Lower leg skin (tissue), 4 donors: ENCODE results near the gene CCT3. TPM values are rescaled to one million over a fixed set of nuclear protein-coding genes. Genes with fewer than 3 reads are reported as not detected.

Experiments used
- DNase-seq, 2 donors: peaks; one replicate each; pipeline ENCODE4 v3.0.0-alpha.2; 2019; ENCODE audit warnings: low spot score in 2 of 2
- H3K4me3 ChIP-seq: fragments of 200-600 bp; sonication (generic); 2 replicates; pipeline ENCODE4 v1.5.1; 2017; ENCODE audit warnings: mild to moderate bottlenecking, low read depth; ENCODE audit not compliant: poor library complexity, severe bottlenecking
- POLR2A ChIP-seq, 2 donors: fragments of 450-650 bp; IDR thresholded peaks; one replicate each; pipeline ENCODE4 v1.6.1; 2016 to 2017; ENCODE audit warnings: antibody characterized with exemption in 2 of 2, mild to moderate bottlenecking in 1 of 2, moderate library complexity in 1 of 2
- WGBS, 2 donors: methylation state at CpG; one replicate each; pipeline ENCODE4 v1.1.5; 2018; 5-methylcytosine and 5-hydroxymethylcytosine counted together
- intact Hi-C: fragments of 100-400 bp; cut with DNase I; formaldehyde crosslinking; loops from one replicate; pipeline ENCODE4 v1.15.0; 2023; ENCODE audit warnings: low total_unique reads
- total RNA-seq, 4 donors: library from RNA; depleted of rRNA; stranded (reverse); fragments of >200 nt; gene quantifications; one replicate each; pipeline ENCODE4 v1.1.0, GENCODE V29; 2016
- TF ChIP-seq, protein P1 (sequence below), 3 donors: fragments of 450-650 bp; IDR thresholded peaks; one replicate each; pipeline ENCODE4 v1.5.1; 2016; ENCODE audit warnings: antibody characterized with exemption in 3 of 3, mild to moderate bottlenecking in 3 of 3, moderate library complexity in 2 of 3

Gene CCT3
- total RNA-seq, 4 donors from 2014 or later: 119 to 202 (median 150) TPM

DNA sequence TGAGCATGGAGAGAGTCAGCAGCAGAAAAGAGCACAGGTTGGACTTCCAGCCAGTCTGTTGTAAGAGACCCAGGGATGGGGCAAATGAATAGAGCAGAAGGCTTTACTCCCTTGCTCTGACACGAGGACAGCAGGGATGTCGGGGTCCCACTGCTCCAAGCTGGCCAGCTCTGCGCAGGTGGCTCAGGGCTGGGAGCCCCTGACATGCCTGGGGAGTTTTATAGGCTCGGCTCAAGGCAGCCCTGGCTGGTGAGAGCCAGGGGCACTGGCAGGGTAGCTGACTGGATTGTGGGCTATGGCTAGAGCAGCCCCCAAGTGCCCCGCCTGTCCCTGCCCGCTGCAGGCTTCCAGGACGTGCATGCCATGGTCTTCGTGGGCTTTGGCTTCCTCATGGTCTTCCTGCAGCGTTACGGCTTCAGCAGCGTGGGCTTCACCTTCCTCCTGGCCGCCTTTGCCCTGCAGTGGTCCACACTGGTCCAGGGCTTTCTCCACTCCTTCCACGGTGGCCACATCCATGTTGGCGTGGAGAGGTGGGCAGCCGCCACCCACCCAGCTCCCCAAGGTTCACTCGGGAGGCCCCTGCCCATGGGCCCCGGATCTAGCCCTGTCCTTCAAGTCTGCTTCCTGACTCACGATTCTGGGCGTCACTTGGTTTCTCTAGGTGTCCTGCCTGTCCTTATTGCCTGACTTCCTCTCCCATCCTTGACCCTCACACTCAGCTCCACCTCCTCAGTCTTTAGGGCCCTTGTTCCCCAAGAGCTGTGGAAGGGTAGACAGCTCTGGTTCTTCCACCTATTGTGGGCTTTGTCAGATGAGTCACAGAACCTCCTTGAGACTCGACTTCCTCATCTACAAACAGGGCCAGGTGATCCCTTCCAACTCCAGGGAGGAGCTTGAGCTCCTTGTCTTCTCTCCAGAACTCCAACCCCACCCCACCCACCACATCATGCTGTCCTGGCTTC lies 39.1 kb upstream of the CCT3 start:
- 83 to 84% methylated on average over 19 of the region's 20 CpGs for WGBS, 2 donors
- intact Hi-C loops: no loop called here
- no peak for TF ChIP-seq POLR2A (IDR thresholded peaks at IDR 0.05)
- TF ChIP-seq, protein P1, sequence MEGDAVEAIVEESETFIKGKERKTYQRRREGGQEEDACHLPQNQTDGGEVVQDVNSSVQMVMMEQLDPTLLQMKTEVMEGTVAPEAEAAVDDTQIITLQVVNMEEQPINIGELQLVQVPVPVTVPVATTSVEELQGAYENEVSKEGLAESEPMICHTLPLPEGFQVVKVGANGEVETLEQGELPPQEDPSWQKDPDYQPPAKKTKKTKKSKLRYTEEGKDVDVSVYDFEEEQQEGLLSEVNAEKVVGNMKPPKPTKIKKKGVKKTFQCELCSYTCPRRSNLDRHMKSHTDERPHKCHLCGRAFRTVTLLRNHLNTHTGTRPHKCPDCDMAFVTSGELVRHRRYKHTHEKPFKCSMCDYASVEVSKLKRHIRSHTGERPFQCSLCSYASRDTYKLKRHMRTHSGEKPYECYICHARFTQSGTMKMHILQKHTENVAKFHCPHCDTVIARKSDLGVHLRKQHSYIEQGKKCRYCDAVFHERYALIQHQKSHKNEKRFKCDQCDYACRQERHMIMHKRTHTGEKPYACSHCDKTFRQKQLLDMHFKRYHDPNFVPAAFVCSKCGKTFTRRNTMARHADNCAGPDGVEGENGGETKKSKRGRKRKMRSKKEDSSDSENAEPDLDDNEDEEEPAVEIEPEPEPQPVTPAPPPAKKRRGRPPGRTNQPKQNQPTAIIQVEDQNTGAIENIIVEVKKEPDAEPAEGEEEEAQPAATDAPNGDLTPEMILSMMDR (IDR thresholded peaks at IDR 0.05): no peak
- no peak for DNase-seq
- no peak overlapping the region for H3K4me3 ChIP-seq

- TF ChIP-seq, protein P1 (IDR thresholded peaks at IDR 0.05): no peak
- TF ChIP-seq POLR2A (IDR thresholded peaks at IDR 0.05): no peak
- WGBS, 2 donors: 84 to 94% methylated on average over 2 of the region's 2 CpGs
Measured at GRCh38 chr1:156376146-156376545, 38.1 kb upstream of the CCT3 start.

GRCh38 chr1:156373546-156373945 lies 35.5 kb upstream of the CCT3 start:
- H3K4me3 ChIP-seq: no peak overlapping the region
- intact Hi-C loops: no loop called here
- DNase-seq: no peak
- TF ChIP-seq, protein P1 (IDR thresholded peaks at IDR 0.05): no peak
- no peak for TF ChIP-seq POLR2A (IDR thresholded peaks at IDR 0.05)

More at GRCh38 chr1:156376146-156376545, 38.1 kb upstream of the CCT3 start:
- intact Hi-C loops: no loop called here
- no peak overlapping the region for H3K4me3 ChIP-seq
- DNase-seq: no peak

- intact Hi-C loops: no loop called here
- TF ChIP-seq POLR2A (IDR thresholded peaks at IDR 0.05): no peak
- TF ChIP-seq, protein P1 (IDR thresholded peaks at IDR 0.05): no peak
- DNase-seq: no peak
- WGBS, 2 donors: 75 to 77% methylated on average over 4 of the region's 4 CpGs
- H3K4me3 ChIP-seq: no peak overlapping the region
Measured at GRCh38 chr1:156372876-156373275, 34.8 kb upstream of the CCT3 start.

- intact Hi-C loops: no loop called here
- no peak overlapping the region for H3K4me3 ChIP-seq
- no peak for TF ChIP-seq POLR2A (IDR thresholded peaks at IDR 0.05)
- TF ChIP-seq, protein P1 (IDR thresholded peaks at IDR 0.05): no peak
- DNase-seq: no peak
Measured at GRCh38 chr1:156372265-156372586, 34.1 kb upstream of the CCT3 start.
